Panc1 (cell line): ENCODE measurements around the gene CARHSP1. TPM values are rescaled to one million over a fixed set of nuclear protein-coding genes. Genes with fewer than 3 reads are reported as not detected.
A peak's percentile ranks its signal among the peaks of the same experiment; 100 is the strongest.

ENCODE experiments used
- ATAC-seq: fragments of 200-7000 bp; cut with Tn5 transposase; 2 replicates; pipeline ENCODE4 v1.9.1; 2020; ENCODE audit warnings: mild to moderate bottlenecking, moderate library complexity
- BruUV-seq: library from RNA; stranded (reverse); fragments of 400-500 nt; replicated peaks from 2 replicates; lab custom pipeline; 2021; lab: Mats Ljungman, UMichigan
- CTCF ChIA-PET: fragments of 300-600 bp; sonication (Branson Sonifier 250); formaldehyde crosslinking; loops from one replicate; lab custom pipeline; 2022; ENCODE audit warnings: antibody characterized with exemption; lab: Charles Lee
- POLR2A ChIA-PET: fragments of 300-600 bp; sonication (Branson Sonifier 250); formaldehyde crosslinking; loops from one replicate; lab custom pipeline; 2022; ENCODE audit warnings: antibody characterized with exemption; lab: Charles Lee
- DNase-seq: peaks from one replicate; pipeline ENCODE4 v3.0.0-alpha.2; 2010; ENCODE audit warnings: low read depth, low spot score
- H3K27ac ChIP-seq: 2 replicates; pipeline ENCODE4 v1.5.1; 2011; ENCODE audit warnings: mild to moderate bottlenecking, low read length, inconsistent platforms
- H3K27me3 ChIP-seq: fragments of 200-500 bp; sonication (Bioruptor generic); 2 replicates; pipeline ENCODE4 v1.6.0; 2014; ENCODE audit warnings: low read length, inconsistent platforms; ENCODE audit not compliant: control insufficient read depth, insufficient read depth
- H3K36me3 ChIP-seq: fragments of 200-500 bp; sonication (Bioruptor generic); 2 replicates; pipeline ENCODE4 v1.5.1; 2014; ENCODE audit warnings: inconsistent platforms, mild to moderate bottlenecking, low read length, moderate library complexity; ENCODE audit not compliant: control insufficient read depth, insufficient read depth
- H3K4me1 ChIP-seq: 2 replicates; pipeline ENCODE4 v1.5.1; 2011; ENCODE audit warnings: inconsistent platforms, mild to moderate bottlenecking, low read length, moderate library complexity; ENCODE audit not compliant: control insufficient read depth, insufficient read depth
- H3K4me3 ChIP-seq, 2 experiments: 2 replicates each; pipeline ENCODE4 v1.5.1; 2011 to 2012; ENCODE audit warnings: low read depth in 2 of 2, low read length in 2 of 2, mild to moderate bottlenecking in 2 of 2, inconsistent platforms in 1 of 2, moderate library complexity in 1 of 2
- H3K9me3 ChIP-seq: fragments of 200-500 bp; sonication (Bioruptor generic); 2 replicates; pipeline ENCODE4 v1.5.1; 2014; ENCODE audit warnings: low read depth, mild to moderate bottlenecking, inconsistent platforms, low read length, moderate library complexity; ENCODE audit not compliant: control insufficient read depth, insufficient read depth
- POLR2AphosphoS5 ChIP-seq: IDR thresholded peaks from 2 replicates; pipeline ENCODE4 v1.6.1; 2012; ENCODE audit warnings: mild to moderate bottlenecking, low read depth, low read length, moderate library complexity
- SIN3A ChIP-seq: IDR thresholded peaks from 2 replicates; pipeline ENCODE4 v1.6.1; 2012; ENCODE audit warnings: low read depth, mild to moderate bottlenecking, low read length, moderate library complexity, borderline replicate concordance; ENCODE audit not compliant: insufficient read depth
- TCF7L2 ChIP-seq: IDR thresholded peaks from 2 replicates; pipeline ENCODE4 v1.6.1; 2011; ENCODE audit warnings: mild to moderate bottlenecking, low read depth, low read length, inconsistent platforms
- in situ Hi-C: cut with HindIII; loops from 2 replicates; pipeline ENCODE4 v1.10.0; 2016; ENCODE audit warnings: low sequenced_read_pairs, low pct_unique_long_range_greater_than_20kb
- intact Hi-C: fragments of 100-400 bp; cut with micrococcal nuclease; formaldehyde crosslinking; loops from one replicate; pipeline ENCODE4 v1.10.0; 2022; ENCODE audit not compliant: unreplicated experiment
- total RNA-seq: library from RNA; stranded (reverse); gene quantifications from one replicate; pipeline ENCODE4 v1.2.1, GENCODE V29; 2021; ENCODE audit not compliant: unreplicated experiment
- TF ChIP-seq, protein P1 (sequence below), 2 experiments: IDR thresholded peaks; 2 replicates each; pipeline ENCODE4 v1.6.1; 2011 to 2012; ENCODE audit warnings: low read depth in 2 of 2, control low read depth in 1 of 2, low read length in 1 of 2, mild to moderate bottlenecking in 1 of 2, moderate library complexity in 1 of 2; ENCODE audit not compliant: insufficient read depth in 1 of 2
- TF ChIP-seq, protein P2 (sequence below): fragments of 450-650 bp; IDR thresholded peaks from 2 replicates; pipeline ENCODE4 v1.5.1; 2017; ENCODE audit warnings: mild to moderate bottlenecking

The CARHSP1 gene
- total RNA-seq, 1 experiment from 2014 or later, result 158 TPM

DNA sequence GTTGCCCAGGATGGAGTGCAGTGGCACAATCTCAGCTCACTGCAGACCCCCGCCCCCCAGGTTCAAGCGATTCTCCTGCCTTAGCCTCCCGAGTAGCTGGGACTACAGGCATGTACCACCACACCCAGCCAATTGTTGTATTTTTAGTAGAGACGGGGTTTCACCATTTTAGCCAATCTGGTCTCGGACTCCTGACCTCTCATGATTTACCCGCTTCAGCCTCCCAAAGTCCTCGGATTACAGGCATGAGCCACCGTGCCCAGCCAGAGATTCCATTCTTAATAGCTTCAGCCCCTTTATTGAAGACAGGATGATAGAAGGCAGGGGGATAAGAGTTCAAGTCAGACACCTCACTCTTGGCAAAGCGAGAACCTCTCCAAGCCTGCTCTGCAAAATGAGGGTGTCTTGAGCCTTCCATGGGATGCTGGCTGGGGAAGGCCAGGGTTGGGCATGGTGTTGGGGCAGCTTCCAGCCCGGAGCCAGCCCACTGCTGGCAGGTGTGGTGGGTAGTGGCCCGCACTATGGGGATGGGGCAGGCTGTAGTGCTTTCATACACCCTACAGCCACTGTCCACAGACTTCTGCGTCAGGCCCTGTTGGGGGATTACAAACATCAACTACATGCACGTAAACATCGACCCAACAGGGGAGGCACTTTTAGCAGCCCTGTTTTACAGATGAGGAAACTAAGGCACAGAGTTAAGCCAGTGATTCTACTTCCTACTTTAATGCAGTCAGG is 3.5 kb downstream of the CARHSP1 start:
- Histone ChIP-seq H3K27me3 (no peaks in the 10 kb centered on the region), H3K27ac (peak overlapping the region; percentile 96), H3K36me3 (peaks cover 3% of the 10 kb centered on the region; the same call in 1 of the 2 replicates), H3K9me3 (no peaks in the 10 kb centered on the region), H3K4me1 (peaks cover 63% of the 10 kb centered on the region), H3K4me3 (peak overlapping the region in 1 of 2 experiments; percentile 86; a peak in 2 of 4 replicates)
- in situ Hi-C loops (no loop called here), intact Hi-C loops (loop anchor here (10.0 kb wide), 2 partner anchors 269 to 291 kb away; no protein-coding TSS in a partner anchor)
- no peak for ATAC-seq
- TF ChIP-seq SIN3A (no peak), TCF7L2 (no peak), POLR2AphosphoS5 (no peak)
- TF ChIP-seq, protein P1, sequence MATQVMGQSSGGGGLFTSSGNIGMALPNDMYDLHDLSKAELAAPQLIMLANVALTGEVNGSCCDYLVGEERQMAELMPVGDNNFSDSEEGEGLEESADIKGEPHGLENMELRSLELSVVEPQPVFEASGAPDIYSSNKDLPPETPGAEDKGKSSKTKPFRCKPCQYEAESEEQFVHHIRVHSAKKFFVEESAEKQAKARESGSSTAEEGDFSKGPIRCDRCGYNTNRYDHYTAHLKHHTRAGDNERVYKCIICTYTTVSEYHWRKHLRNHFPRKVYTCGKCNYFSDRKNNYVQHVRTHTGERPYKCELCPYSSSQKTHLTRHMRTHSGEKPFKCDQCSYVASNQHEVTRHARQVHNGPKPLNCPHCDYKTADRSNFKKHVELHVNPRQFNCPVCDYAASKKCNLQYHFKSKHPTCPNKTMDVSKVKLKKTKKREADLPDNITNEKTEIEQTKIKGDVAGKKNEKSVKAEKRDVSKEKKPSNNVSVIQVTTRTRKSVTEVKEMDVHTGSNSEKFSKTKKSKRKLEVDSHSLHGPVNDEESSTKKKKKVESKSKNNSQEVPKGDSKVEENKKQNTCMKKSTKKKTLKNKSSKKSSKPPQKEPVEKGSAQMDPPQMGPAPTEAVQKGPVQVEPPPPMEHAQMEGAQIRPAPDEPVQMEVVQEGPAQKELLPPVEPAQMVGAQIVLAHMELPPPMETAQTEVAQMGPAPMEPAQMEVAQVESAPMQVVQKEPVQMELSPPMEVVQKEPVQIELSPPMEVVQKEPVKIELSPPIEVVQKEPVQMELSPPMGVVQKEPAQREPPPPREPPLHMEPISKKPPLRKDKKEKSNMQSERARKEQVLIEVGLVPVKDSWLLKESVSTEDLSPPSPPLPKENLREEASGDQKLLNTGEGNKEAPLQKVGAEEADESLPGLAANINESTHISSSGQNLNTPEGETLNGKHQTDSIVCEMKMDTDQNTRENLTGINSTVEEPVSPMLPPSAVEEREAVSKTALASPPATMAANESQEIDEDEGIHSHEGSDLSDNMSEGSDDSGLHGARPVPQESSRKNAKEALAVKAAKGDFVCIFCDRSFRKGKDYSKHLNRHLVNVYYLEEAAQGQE (IDR thresholded peaks at IDR 0.05; ENCODE audit: insufficient read depth in 1 of 2, low read depth in 2 of 2, low read length in 1 of 2), result no peak
- TF ChIP-seq, protein P2, sequence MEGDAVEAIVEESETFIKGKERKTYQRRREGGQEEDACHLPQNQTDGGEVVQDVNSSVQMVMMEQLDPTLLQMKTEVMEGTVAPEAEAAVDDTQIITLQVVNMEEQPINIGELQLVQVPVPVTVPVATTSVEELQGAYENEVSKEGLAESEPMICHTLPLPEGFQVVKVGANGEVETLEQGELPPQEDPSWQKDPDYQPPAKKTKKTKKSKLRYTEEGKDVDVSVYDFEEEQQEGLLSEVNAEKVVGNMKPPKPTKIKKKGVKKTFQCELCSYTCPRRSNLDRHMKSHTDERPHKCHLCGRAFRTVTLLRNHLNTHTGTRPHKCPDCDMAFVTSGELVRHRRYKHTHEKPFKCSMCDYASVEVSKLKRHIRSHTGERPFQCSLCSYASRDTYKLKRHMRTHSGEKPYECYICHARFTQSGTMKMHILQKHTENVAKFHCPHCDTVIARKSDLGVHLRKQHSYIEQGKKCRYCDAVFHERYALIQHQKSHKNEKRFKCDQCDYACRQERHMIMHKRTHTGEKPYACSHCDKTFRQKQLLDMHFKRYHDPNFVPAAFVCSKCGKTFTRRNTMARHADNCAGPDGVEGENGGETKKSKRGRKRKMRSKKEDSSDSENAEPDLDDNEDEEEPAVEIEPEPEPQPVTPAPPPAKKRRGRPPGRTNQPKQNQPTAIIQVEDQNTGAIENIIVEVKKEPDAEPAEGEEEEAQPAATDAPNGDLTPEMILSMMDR, result no peak
- CTCF ChIA-PET, result interaction anchor here (0.7 kb wide), 1 partner anchor 10 kb away, joined by 4 read pairs; no protein-coding TSS in a partner anchor
- POLR2A ChIA-PET, result no interaction called here
- BruUV-seq, result TSS peak; percentile 53
- DNase-seq, result no peak

DNA sequence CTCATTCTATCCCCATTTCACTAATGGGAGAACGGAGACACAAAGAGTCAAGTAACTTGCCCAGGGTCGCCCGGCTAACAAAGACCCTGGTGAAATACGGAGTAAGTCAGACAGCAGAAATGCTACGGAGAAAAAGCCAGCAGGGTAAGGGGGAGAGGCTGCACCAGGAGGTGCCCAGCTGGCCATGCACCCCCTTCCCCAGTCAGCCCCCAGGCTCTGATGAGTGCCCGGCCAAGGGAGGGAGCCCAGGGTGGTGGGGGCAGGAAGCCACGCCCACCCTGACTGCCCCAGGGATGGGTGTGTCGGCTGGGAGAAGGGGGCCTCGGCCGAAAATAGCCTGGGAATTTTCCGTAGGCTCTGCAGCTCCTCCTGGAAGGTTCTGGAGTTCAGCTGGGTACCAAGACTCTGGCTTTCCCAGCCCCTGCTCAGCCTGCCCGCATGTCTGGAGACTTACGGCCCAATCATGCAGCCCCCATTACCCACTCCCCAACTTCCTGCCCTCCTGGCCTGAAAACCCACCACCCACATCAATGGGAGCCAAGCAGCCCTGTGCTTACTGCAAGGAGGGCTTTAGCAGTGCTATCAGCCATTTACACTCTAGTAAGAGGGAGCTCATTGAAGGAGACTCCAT is 4.2 kb downstream of the CARHSP1 start:
- no peaks in the 10 kb centered on the region for H3K9me3 ChIP-seq
- DNase-seq (no peak), ATAC-seq (no peak)
- H3K4me1 ChIP-seq, result peaks cover 65% of the 10 kb centered on the region
- POLR2A ChIA-PET, result no interaction called here
- intact Hi-C loops, result loop anchor here (10.0 kb wide), 2 partner anchors 270 to 290 kb away; no protein-coding TSS in a partner anchor
- peak overlapping the region; percentile 96 for H3K27ac ChIP-seq
- CTCF ChIA-PET, result interaction anchor here (0.7 to 1.0 kb wide), 2 partner anchors 9 kb away, joined by 4 to 5 read pairs; no protein-coding TSS in a partner anchor
- H3K27me3 ChIP-seq, result no peaks in the 10 kb centered on the region
- no peak overlapping the region; a peak in 1 of 4 replicates for H3K4me3 ChIP-seq
- in situ Hi-C loops, result no loop called here
- no TSS peak for BruUV-seq
- H3K36me3 ChIP-seq, result peaks cover 3% of the 10 kb centered on the region; the same call in 1 of the 2 replicates
- TF ChIP-seq, protein P2, result no peak
- TF ChIP-seq SIN3A, result no peak
- no peak; the same call in 1 of the 2 replicates for TF ChIP-seq POLR2AphosphoS5
- TF ChIP-seq, protein P1 (IDR thresholded peaks at IDR 0.05; ENCODE audit: insufficient read depth in 1 of 2, low read depth in 2 of 2, low read length in 1 of 2), result no peak
- TF ChIP-seq TCF7L2, result no peak
